H1 (cell line): ENCODE data around the gene ZNF644. TPM values are rescaled to one million over a fixed set of nuclear protein-coding genes. Genes with fewer than 3 reads are reported as not detected.

ENCODE experiments used
- CTCF ChIA-PET: fragments of 300-600 bp; sonication (Branson Sonifier 250); formaldehyde crosslinking; loops from one replicate; lab custom pipeline; 2021; ENCODE audit not compliant: partially characterized antibody; lab: Charles Lee
- POLR2A ChIA-PET: fragments of 300-600 bp; sonication (Branson Sonifier 250); formaldehyde crosslinking; loops from one replicate; lab custom pipeline; 2021; ENCODE audit warnings: inconsistent platforms; ENCODE audit not compliant: partially characterized antibody; lab: Charles Lee
- DNase-seq, 2 experiments: peaks; one replicate each; pipeline versions ENCODE4 v3.0.0 to v3.0.0-alpha.2; 2010 to 2022; ENCODE audit warnings: low spot score in 2 of 2, low read depth in 1 of 2, mixed read lengths in 1 of 2
- FAIRE-seq: peaks from 2 replicates; lab custom pipeline; 2011; peaks lifted over from hg19 to GRCh38; lab: Jason Lieb, UNC
- H2AFZ ChIP-seq: 2 replicates; pipeline ENCODE4 v1.8.1; 2012; ENCODE audit warnings: low read length, inconsistent platforms
- H2AK5ac ChIP-seq: 2 replicates; pipeline ENCODE4 v1.6.1; 2013; ENCODE audit warnings: low read depth, low read length
- H2BK120ac ChIP-seq: replicated peaks from 2 replicates; pipeline ENCODE3; 2013; ENCODE audit warnings: low read depth, low read length, inconsistent platforms
- H2BK12ac ChIP-seq: 2 replicates; pipeline ENCODE4 v1.6.1; 2013; ENCODE audit warnings: low read depth, low read length
- H2BK15ac ChIP-seq: 2 replicates; pipeline ENCODE4 v1.6.1; 2013; ENCODE audit warnings: low read length
- H2BK20ac ChIP-seq: 2 replicates; pipeline ENCODE4 v1.6.1; 2013; ENCODE audit warnings: low read length
- H2BK5ac ChIP-seq: 2 replicates; pipeline ENCODE4 v1.6.1; 2013; ENCODE audit warnings: low read depth, low read length
- H3K14ac ChIP-seq: 2 replicates; pipeline ENCODE4 v1.6.1; 2013; ENCODE audit warnings: inconsistent platforms; ENCODE audit not compliant: insufficient read length
- H3K18ac ChIP-seq: 2 replicates; pipeline ENCODE4 v1.6.1; 2013; ENCODE audit warnings: low read length; ENCODE audit errors: extremely low read depth
- H3K23ac ChIP-seq: 2 replicates; pipeline ENCODE4 v1.6.1; 2013; ENCODE audit warnings: inconsistent platforms; ENCODE audit not compliant: insufficient read length
- H3K23me2 ChIP-seq: 2 replicates; pipeline ENCODE4 v1.6.1; 2013; ENCODE audit warnings: low read depth, low read length
- H3K27ac ChIP-seq: 2 replicates; pipeline ENCODE4 v1.6.1; 2011; ENCODE audit warnings: low read depth, low read length, inconsistent platforms
- H3K27me3 ChIP-seq, 4 experiments: replicated peaks in 1 of 4; 1 replicate in 1 of 4; 2 replicates in 3 of 4; pipeline versions ENCODE4 v1.6.1 to v1.8.1; 2011 to 2013; ENCODE audit warnings: low read length in 3 of 4, mild to moderate bottlenecking in 3 of 4, inconsistent platforms in 2 of 4, mixed read lengths in 2 of 4, moderate library complexity in 1 of 4; ENCODE audit not compliant: control insufficient read depth in 3 of 4, insufficient read depth in 3 of 4; ENCODE audit errors: extremely low read depth in 1 of 4
- H3K36me3 ChIP-seq, 4 experiments: 2 replicates each; pipeline versions ENCODE4 v1.6.1 to v1.8.1; 2011 to 2013; ENCODE audit warnings: mild to moderate bottlenecking in 4 of 4, low read length in 3 of 4, moderate library complexity in 2 of 4, control low read depth in 1 of 4, inconsistent platforms in 1 of 4; ENCODE audit not compliant: insufficient read depth in 4 of 4, control insufficient read depth in 2 of 4
- H3K4ac ChIP-seq: replicated peaks from 2 replicates; pipeline ENCODE3; 2013; ENCODE audit warnings: low read length, low read depth, mixed read lengths, inconsistent platforms; ENCODE audit not compliant: insufficient read length
- H3K4me1 ChIP-seq, 4 experiments: replicated peaks in 1 of 4; 1 replicate in 1 of 4; 2 replicates in 3 of 4; pipeline versions ENCODE4 v1.6.1 to v1.8.1; 2011 to 2013; ENCODE audit warnings: low read length in 3 of 4, inconsistent platforms in 2 of 4, mixed read lengths in 1 of 4; ENCODE audit not compliant: insufficient read depth in 4 of 4, control insufficient read depth in 3 of 4
- H3K4me2 ChIP-seq, 2 experiments: 2 replicates each; pipeline versions ENCODE4 v1.6.1 to v1.8.1; 2011 to 2013; ENCODE audit warnings: low read depth in 2 of 2, low read length in 2 of 2, control low read depth in 1 of 2, inconsistent platforms in 1 of 2, mild to moderate bottlenecking in 1 of 2; ENCODE audit not compliant: insufficient read depth in 1 of 2
- H3K4me3 ChIP-seq, 4 experiments: fragments of 200-600, 300-600 bp in 1 of 4; sonication (generic), shearing (Covaris generic), sonication (Bioruptor Twin) in 1 of 4; 2 replicates each; pipeline versions ENCODE4 v1.5.1 to v1.8.1; 2011 to 2016; ENCODE audit warnings: low read length in 4 of 4, low read depth in 3 of 4, control low read depth in 2 of 4, inconsistent platforms in 2 of 4, mild to moderate bottlenecking in 2 of 4, mixed read lengths in 1 of 4, moderate library complexity in 1 of 4; ENCODE audit not compliant: insufficient read depth in 2 of 4; ENCODE audit errors: extremely low read depth in 1 of 4
- H3K56ac ChIP-seq: replicated peaks from 2 replicates; pipeline ENCODE3; 2013; ENCODE audit warnings: low read depth, mild to moderate bottlenecking, mixed read lengths, low read length, inconsistent platforms; ENCODE audit not compliant: insufficient read length
- H3K79me1 ChIP-seq: 2 replicates; pipeline ENCODE4 v1.6.1; 2013; ENCODE audit warnings: low read depth, low read length, control low read depth
- H3K79me2 ChIP-seq, 2 experiments: 2 replicates each; pipeline versions ENCODE4 v1.6.1 to v1.8.1; 2012 to 2013; ENCODE audit warnings: low read length in 2 of 2, mild to moderate bottlenecking in 2 of 2, inconsistent platforms in 1 of 2; ENCODE audit not compliant: insufficient read depth in 2 of 2, control insufficient read depth in 1 of 2
- H3K9ac ChIP-seq, 4 experiments: replicated peaks in 1 of 4; 1 replicate in 1 of 4; 2 replicates in 3 of 4; pipeline versions ENCODE4 v1.6.1 to v1.8.1; 2011 to 2013; ENCODE audit warnings: low read depth in 3 of 4, low read length in 3 of 4, control low read depth in 2 of 4, mild to moderate bottlenecking in 2 of 4, moderate library complexity in 2 of 4, inconsistent platforms in 1 of 4; ENCODE audit errors: extremely low read depth in 1 of 4
- H3K9me3 ChIP-seq, 2 experiments: 2 replicates each; pipeline versions ENCODE4 v1.6.1 to v1.8.1; 2012 to 2013; ENCODE audit warnings: mild to moderate bottlenecking in 2 of 2, moderate library complexity in 2 of 2, control low read depth in 1 of 2, inconsistent platforms in 1 of 2, low read depth in 1 of 2, low read length in 1 of 2, mixed read lengths in 1 of 2; ENCODE audit not compliant: insufficient read depth in 2 of 2
- H4K20me1 ChIP-seq, 2 experiments: replicated peaks in 1 of 2; 2 replicates each; pipeline versions ENCODE3 to v1.8.1; 2011 to 2013; ENCODE audit warnings: inconsistent platforms in 2 of 2, low read length in 2 of 2, mild to moderate bottlenecking in 1 of 2; ENCODE audit not compliant: insufficient read depth in 2 of 2, control insufficient read depth in 1 of 2
- H4K5ac ChIP-seq: 2 replicates; pipeline ENCODE4 v1.6.1; 2013; ENCODE audit warnings: low read length, low read depth, mixed read lengths, inconsistent platforms; ENCODE audit not compliant: insufficient read length
- H4K8ac ChIP-seq: 2 replicates; pipeline ENCODE4 v1.8.0; 2013; ENCODE audit warnings: mild to moderate bottlenecking, moderate library complexity, low read length, inconsistent platforms; ENCODE audit not compliant: insufficient read depth; ENCODE audit errors: extremely low read depth
- H4K91ac ChIP-seq: replicated peaks from 2 replicates; pipeline ENCODE3; 2013; ENCODE audit warnings: low read length, mixed read lengths, inconsistent platforms; ENCODE audit not compliant: insufficient read length
- CEBPB ChIP-seq: IDR thresholded peaks from 2 replicates; pipeline ENCODE4 v1.6.1; 2012; ENCODE audit warnings: low read depth, low read length
- GTF2F1 ChIP-seq: IDR thresholded peaks from 2 replicates; pipeline ENCODE4 v1.6.1; 2012; ENCODE audit warnings: low read depth, low read length, improper control_type of control experiment, borderline replicate concordance
- WGBS, 2 experiments: shearing (Covaris generic) in 1 of 2; methylation state at CpG; one replicate each; pipeline versions ENCODE4 v1.1.6 to v1.1.7; 2013 to 2015; ENCODE audit warnings: low lambda C conversion rate in 2 of 2, mixed read lengths in 2 of 2, inconsistent platforms in 1 of 2, low coverage in 1 of 2, missing lambda C conversion rate in 1 of 2; ENCODE audit not compliant: insufficient replicate concordance in 2 of 2, insufficient coverage in 1 of 2, insufficient read length in 1 of 2; ENCODE audit errors: extremely low coverage in 1 of 2, missing lambda C conversion rate in 1 of 2; 5-methylcytosine and 5-hydroxymethylcytosine counted together
- polyA plus RNA-seq, 7 experiments: library from polyadenylated mRNA; depleted of rRNA in 3 of 7; stranded (reverse) in 5 of 7; unstranded in 2 of 7; fragments of >200 nt in 5 of 7; fragments of 200-250 nt in 2 of 7; gene quantifications; 1 replicate in 5 of 7; 2 replicates in 1 of 7; 4 replicates in 1 of 7; pipeline versions ENCODE4 v1.2.1 to v1.2.3, GENCODE V29; 2011 to 2013; ENCODE audit warnings: missing spikeins in 2 of 7, mixed read lengths in 2 of 7
- total RNA-seq: library from RNA; stranded (reverse); fragmentation: NEBNext Ultra II Directional; extraction: Animal tissue kit (Norgen Biotek cat#: 25700); gene quantifications from 2 replicates; pipeline ENCODE4 v1.2.1, GENCODE V29; 2021

The ZNF644 gene
- total and polyA plus RNA-seq, 2 of the 8 experiments (the other 6 are each of a cell fraction or from before 2014, with no cell fraction given): 14.5 to 93.5 TPM

GRCh38 chr1:90986953-90987352, 34.9 kb downstream of the ZNF644 start:
- H2AK5ac ChIP-seq: no peak overlapping the region
- H3K27me3 ChIP-seq: no peaks in the 10 kb centered on the region
- H3K4me3 ChIP-seq: no peak overlapping the region
- H3K14ac ChIP-seq: no peak overlapping the region
- 85% methylated on average over 2 of the region's 2 CpGs; no CpG with 5 or more reads in 1 of the 2 experiments for WGBS, 2 experiments
- H3K4me2 ChIP-seq: no peak overlapping the region
- CTCF ChIA-PET: no interaction called here
- H2BK120ac ChIP-seq: no peak overlapping the region
- H2BK12ac ChIP-seq: no peak overlapping the region
- no peak overlapping the region for H2BK5ac ChIP-seq
- POLR2A ChIA-PET: no interaction called here
- no peak overlapping the region for H2BK15ac ChIP-seq
- peaks cover 0 to 32% (median 14%) of the 10 kb centered on the region in 4 experiments; a peak in 4 of 8 replicates for H3K36me3 ChIP-seq
- 0 out of 2 replicates have a peak, but pooled peaks cover 2% of the 10 kb centered on the region for H3K79me1 ChIP-seq
- no peak overlapping the region for H3K4ac ChIP-seq
- H2BK20ac ChIP-seq: no peak overlapping the region
- peaks cover 20 to 24% of the 10 kb centered on the region in 2 experiments for H3K9me3 ChIP-seq
- no peak for DNase-seq
- no peak overlapping the region for H3K18ac ChIP-seq
- H3K56ac ChIP-seq: no peak overlapping the region
- no peak overlapping the region for H4K8ac ChIP-seq
- H3K79me2 ChIP-seq: peaks cover 19 to 100% of the 10 kb centered on the region in 2 experiments
- no peak overlapping the region for H2AFZ ChIP-seq
- FAIRE-seq: no peak
- no peak overlapping the region for H4K91ac ChIP-seq
- no peaks in the 10 kb centered on the region for H3K23me2 ChIP-seq
- no peak for TF ChIP-seq GTF2F1
- TF ChIP-seq CEBPB: no peak
- no peak overlapping the region for H3K9ac ChIP-seq
- no peak overlapping the region for H3K27ac ChIP-seq
- H4K5ac ChIP-seq: no peak overlapping the region
- peaks cover 5 to 8% of the 10 kb centered on the region in 2 experiments for H4K20me1 ChIP-seq
- no peak overlapping the region for H3K23ac ChIP-seq
- H3K4me1 ChIP-seq: peaks cover 0 to 4% (median 1%) of the 10 kb centered on the region in 4 experiments; a peak in 2 of 7 replicates
